Measurements from ENCODE around the gene MRPL48.
"Not testable (repeated sequence)": the region's sequence is repeated elsewhere in the genome, so short reads cannot be mapped to it uniquely, and the experiment has no call there.

Gene MRPL48

GRCh38 chr11:73787643-73788558, at the start of gene MRPL48:
Gene MRPL48, plus strand, starts transcription at chr11:73787874. Its CDS starts 98 bp downstream, at chr11:73787972.
- no peaks in the 10 kb centered on the region for H3K27me3 ChIP-seq (ENCODE audit: control insufficient read depth, insufficient read depth, low read length)
- peak within 1 kb of the TSS; percentile 97 for H3K4me3 ChIP-seq (ENCODE audit: low read depth, low read length)
- H3K4me1 ChIP-seq (ENCODE audit: control insufficient read depth, insufficient read depth, low read length): peaks cover 10% of the 10 kb centered on the region
- H3K9me3 ChIP-seq (ENCODE audit: control insufficient read depth, insufficient read depth, low read length): no peaks in the 10 kb centered on the region
- no peaks in the 10 kb centered on the region for H3K36me3 ChIP-seq (ENCODE audit: control insufficient read depth, insufficient read depth, low read length)
- peak within 1 kb of the TSS; percentile 99 for H3K9ac ChIP-seq (ENCODE audit: low read depth, low read length)

- no peaks in the 10 kb centered on the region for H3K27me3 ChIP-seq (ENCODE audit: control insufficient read depth, insufficient read depth, low read length)
- no peaks in the 10 kb centered on the region for H3K9me3 ChIP-seq (ENCODE audit: control insufficient read depth, insufficient read depth, low read length)
- no peak overlapping the region for H3K4me3 ChIP-seq (ENCODE audit: low read depth, low read length)
- H3K9ac ChIP-seq (ENCODE audit: low read depth, low read length): no peak overlapping the region
- H3K36me3 ChIP-seq (ENCODE audit: control insufficient read depth, insufficient read depth, low read length): no peaks in the 10 kb centered on the region
- H3K4me1 ChIP-seq (ENCODE audit: control insufficient read depth, insufficient read depth, low read length): no peaks in the 10 kb centered on the region
Measured at GRCh38 chr11:73743045-73743444, 44.6 kb upstream of the MRPL48 start.

GRCh38 chr11:73746701-73747100, 41.0 kb upstream of the MRPL48 start:
- H3K36me3 ChIP-seq (ENCODE audit: control insufficient read depth, insufficient read depth, low read length): no peaks in the 10 kb centered on the region
- no peak overlapping the region for H3K4me3 ChIP-seq (ENCODE audit: low read depth, low read length)
- H3K4me1 ChIP-seq (ENCODE audit: control insufficient read depth, insufficient read depth, low read length): no peaks in the 10 kb centered on the region
- no peak overlapping the region for H3K9ac ChIP-seq (ENCODE audit: low read depth, low read length)
- no peaks in the 10 kb centered on the region for H3K9me3 ChIP-seq (ENCODE audit: control insufficient read depth, insufficient read depth, low read length)
- H3K27me3 ChIP-seq (ENCODE audit: control insufficient read depth, insufficient read depth, low read length): no peaks in the 10 kb centered on the region

GRCh38 chr11:73747762-73748161, 39.9 kb upstream of the MRPL48 start:
- Histone ChIP-seq H3K4me1 (ENCODE audit: control insufficient read depth, insufficient read depth, low read length) (no peaks in the 10 kb centered on the region), H3K9me3 (ENCODE audit: control insufficient read depth, insufficient read depth, low read length) (no peaks in the 10 kb centered on the region), H3K9ac (ENCODE audit: low read depth, low read length) (no peak overlapping the region), H3K27me3 (ENCODE audit: control insufficient read depth, insufficient read depth, low read length) (no peaks in the 10 kb centered on the region), H3K36me3 (ENCODE audit: control insufficient read depth, insufficient read depth, low read length) (no peaks in the 10 kb centered on the region), H3K4me3 (ENCODE audit: low read depth, low read length) (no peak overlapping the region)

- Histone ChIP-seq H3K27me3 (ENCODE audit: control insufficient read depth, insufficient read depth, low read length) (no peaks in the 10 kb centered on the region), H3K36me3 (ENCODE audit: control insufficient read depth, insufficient read depth, low read length) (no peaks in the 10 kb centered on the region), H3K9ac (ENCODE audit: low read depth, low read length) (no peak overlapping the region), H3K4me1 (ENCODE audit: control insufficient read depth, insufficient read depth, low read length) (no peaks in the 10 kb centered on the region), H3K4me3 (ENCODE audit: low read depth, low read length) (no peak overlapping the region), H3K9me3 (ENCODE audit: control insufficient read depth, insufficient read depth, low read length) (no peaks in the 10 kb centered on the region)
Measured at GRCh38 chr11:73748300-73748699, 39.4 kb upstream of the MRPL48 start.

- H3K9ac ChIP-seq (ENCODE audit: low read depth, low read length): no peak overlapping the region
- H3K27me3 ChIP-seq (ENCODE audit: control insufficient read depth, insufficient read depth, low read length): no peaks in the 10 kb centered on the region
- no peak overlapping the region for H3K4me3 ChIP-seq (ENCODE audit: low read depth, low read length)
- H3K36me3 ChIP-seq (ENCODE audit: control insufficient read depth, insufficient read depth, low read length): no peaks in the 10 kb centered on the region
- H3K4me1 ChIP-seq (ENCODE audit: control insufficient read depth, insufficient read depth, low read length): no peaks in the 10 kb centered on the region
- H3K9me3 ChIP-seq (ENCODE audit: control insufficient read depth, insufficient read depth, low read length): no peaks in the 10 kb centered on the region
Measured at GRCh38 chr11:73749118-73749517, 38.6 kb upstream of the MRPL48 start.

GRCh38 chr11:73750228-73750627, 37.4 kb upstream of the MRPL48 start:
- Histone ChIP-seq H3K9me3 (ENCODE audit: control insufficient read depth, insufficient read depth, low read length) (no peaks in the 10 kb centered on the region), H3K27me3 (ENCODE audit: control insufficient read depth, insufficient read depth, low read length) (no peaks in the 10 kb centered on the region), H3K4me1 (ENCODE audit: control insufficient read depth, insufficient read depth, low read length) (no peaks in the 10 kb centered on the region), H3K36me3 (ENCODE audit: control insufficient read depth, insufficient read depth, low read length) (no peaks in the 10 kb centered on the region), H3K4me3 (ENCODE audit: low read depth, low read length) (no peak overlapping the region), H3K9ac (ENCODE audit: low read depth, low read length) (no peak overlapping the region)

- not testable (repeated sequence) for H3K4me3 ChIP-seq (ENCODE audit: low read depth, low read length); H3K9ac ChIP-seq (ENCODE audit: low read depth, low read length); H3K4me1 ChIP-seq (ENCODE audit: control insufficient read depth, insufficient read depth, low read length); H3K36me3 ChIP-seq (ENCODE audit: control insufficient read depth, insufficient read depth, low read length); H3K27me3 ChIP-seq (ENCODE audit: control insufficient read depth, insufficient read depth, low read length); H3K9me3 ChIP-seq (ENCODE audit: control insufficient read depth, insufficient read depth, low read length)
Measured at GRCh38 chr11:73750862-73751261, 36.8 kb upstream of the MRPL48 start.

GRCh38 chr11:73752216-73752867, 35.3 kb upstream of the MRPL48 start:
- no peaks in the 10 kb centered on the region for H3K27me3 ChIP-seq (ENCODE audit: control insufficient read depth, insufficient read depth, low read length)
- H3K9me3 ChIP-seq (ENCODE audit: control insufficient read depth, insufficient read depth, low read length): no peaks in the 10 kb centered on the region
- no peaks in the 10 kb centered on the region for H3K36me3 ChIP-seq (ENCODE audit: control insufficient read depth, insufficient read depth, low read length)
- H3K4me3 ChIP-seq (ENCODE audit: low read depth, low read length): no peak overlapping the region
- no peaks in the 10 kb centered on the region for H3K4me1 ChIP-seq (ENCODE audit: control insufficient read depth, insufficient read depth, low read length)
- H3K9ac ChIP-seq (ENCODE audit: low read depth, low read length): no peak overlapping the region

- Histone ChIP-seq H3K4me1 (ENCODE audit: control insufficient read depth, insufficient read depth, low read length) (peaks cover 3% of the 10 kb centered on the region), H3K36me3 (ENCODE audit: control insufficient read depth, insufficient read depth, low read length) (no peaks in the 10 kb centered on the region), H3K9me3 (ENCODE audit: control insufficient read depth, insufficient read depth, low read length) (no peaks in the 10 kb centered on the region), H3K9ac (ENCODE audit: low read depth, low read length) (no peak overlapping the region), H3K4me3 (ENCODE audit: low read depth, low read length) (no peak overlapping the region), H3K27me3 (ENCODE audit: control insufficient read depth, insufficient read depth, low read length) (no peaks in the 10 kb centered on the region)
Measured at GRCh38 chr11:73752903-73753302, 34.8 kb upstream of the MRPL48 start.

GRCh38 chr11:73753938-73754337, 33.7 kb upstream of the MRPL48 start:
- no peaks in the 10 kb centered on the region for H3K9me3 ChIP-seq (ENCODE audit: control insufficient read depth, insufficient read depth, low read length)
- no peak overlapping the region for H3K9ac ChIP-seq (ENCODE audit: low read depth, low read length)
- H3K27me3 ChIP-seq (ENCODE audit: control insufficient read depth, insufficient read depth, low read length): no peaks in the 10 kb centered on the region
- peaks cover 3% of the 10 kb centered on the region for H3K4me1 ChIP-seq (ENCODE audit: control insufficient read depth, insufficient read depth, low read length)
- H3K36me3 ChIP-seq (ENCODE audit: control insufficient read depth, insufficient read depth, low read length): no peaks in the 10 kb centered on the region
- no peak overlapping the region for H3K4me3 ChIP-seq (ENCODE audit: low read depth, low read length)

GRCh38 chr11:73755670-73756069, 32.0 kb upstream of the MRPL48 start:
- Histone ChIP-seq H3K9ac (ENCODE audit: low read depth, low read length) (no peak overlapping the region), H3K4me1 (ENCODE audit: control insufficient read depth, insufficient read depth, low read length) (peaks cover 3% of the 10 kb centered on the region), H3K27me3 (ENCODE audit: control insufficient read depth, insufficient read depth, low read length) (no peaks in the 10 kb centered on the region), H3K9me3 (ENCODE audit: control insufficient read depth, insufficient read depth, low read length) (no peaks in the 10 kb centered on the region), H3K36me3 (ENCODE audit: control insufficient read depth, insufficient read depth, low read length) (no peaks in the 10 kb centered on the region), H3K4me3 (ENCODE audit: low read depth, low read length) (no peak overlapping the region)

Measured in iPS-15b (cell line).